GM12872 (cell line): ENCODE results near the gene ZBTB45.

Experiments used
- CTCF ChIP-seq: IDR thresholded peaks from 3 replicates; pipeline ENCODE4 v1.5.1; 2011; ENCODE audit warnings: low read depth, mild to moderate bottlenecking, low read length, moderate library complexity; ENCODE audit not compliant: insufficient read depth

The ZBTB45 gene

GRCh38 chr19:58519355-58520256 is at the start of gene ZBTB45:
Gene ZBTB45 (minus strand): TSS chr19:58519810. CDS start chr19:58517673, 2,137 bp downstream.
- TF ChIP-seq CTCF, result peak; percentile 81

- no peak for TF ChIP-seq CTCF
Observed at GRCh38 chr19:58568453-58569130, 49.0 kb upstream of the ZBTB45 start.

- no peak for TF ChIP-seq CTCF
Observed at GRCh38 chr19:58566989-58567388, 47.4 kb upstream of the ZBTB45 start.

GRCh38 chr19:58563823-58564222 is 44.2 kb upstream of the ZBTB45 start:
- no peak for TF ChIP-seq CTCF

- TF ChIP-seq CTCF, result no peak
Observed at GRCh38 chr19:58563034-58563573, 43.5 kb upstream of the ZBTB45 start.

GRCh38 chr19:58562122-58563033 is 42.8 kb upstream of the ZBTB45 start:
- no peak for TF ChIP-seq CTCF
